ENCODE data around the gene TMEM100. TPM values are rescaled to one million over a fixed set of nuclear protein-coding genes. Genes with fewer than 3 reads are reported as not detected.

TMEM100 gene
- total and polyA plus RNA-seq, 2 of the 8 experiments (the other 6 are each of a cell fraction or from before 2014, with no cell fraction given), result 0.36 to 0.48 TPM

DNA sequence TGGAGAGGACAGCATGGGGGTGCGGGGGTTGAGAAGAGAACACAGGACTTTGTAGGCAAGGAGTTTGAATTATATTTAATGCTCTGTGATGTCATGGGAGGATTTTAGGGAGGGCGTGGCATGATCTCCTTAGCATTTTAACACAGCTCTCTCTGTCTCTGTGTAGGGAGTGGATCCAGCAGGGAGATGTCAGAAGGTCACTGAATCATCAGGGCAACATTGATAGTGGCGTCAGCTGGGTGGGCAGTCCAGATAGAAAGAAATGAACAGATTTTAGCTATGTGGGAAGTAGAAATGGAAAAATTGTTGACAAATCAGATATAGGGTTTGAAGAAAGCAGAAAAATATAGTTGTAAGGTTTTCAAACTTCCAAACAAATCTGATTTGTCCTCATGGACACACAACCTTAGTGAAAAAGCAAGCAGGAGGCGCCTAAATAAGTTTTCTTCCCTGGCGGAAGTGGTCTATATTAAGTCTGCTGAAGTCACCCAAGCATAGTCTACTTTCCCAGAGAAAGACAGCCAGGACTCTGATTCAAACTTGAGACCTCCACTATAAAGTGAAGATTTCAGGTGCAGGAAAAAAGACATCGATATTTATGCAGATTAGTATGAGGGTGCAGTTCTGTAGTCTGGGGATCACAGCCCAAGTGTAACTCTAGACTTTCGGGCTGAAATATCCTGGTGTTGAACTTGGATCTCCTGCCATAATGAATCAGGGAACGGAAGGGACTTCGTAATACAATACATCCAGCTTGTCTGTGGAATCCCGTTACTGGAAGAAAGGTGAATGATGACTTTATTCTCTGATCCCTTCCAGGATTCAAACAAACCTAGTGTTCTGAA lies 18.1 kb upstream of the TMEM100 start:
- H3K14ac ChIP-seq (ENCODE audit: insufficient read length), result no peak overlapping the region
- WGBS, 2 experiments (ENCODE audit: extremely low coverage in 1 of 2, insufficient coverage in 1 of 2, insufficient read length in 1 of 2, insufficient replicate concordance in 2 of 2, low coverage in 1 of 2, low lambda C conversion rate in 2 of 2, missing lambda C conversion rate in 1 of 2), result 91% methylated on average over 10 of the region's 10 CpGs; no CpG with 5 or more reads in 1 of the 2 experiments
- no peak overlapping the region for H3K56ac ChIP-seq (replicated peaks; ENCODE audit: insufficient read length, low read depth, low read length)
- H3K4me2 ChIP-seq (ENCODE audit: insufficient read depth in 1 of 2, low read depth in 2 of 2, low read length in 2 of 2), result no peak overlapping the region
- no peaks in the 10 kb centered on the region for H3K23me2 ChIP-seq (ENCODE audit: low read depth, low read length)
- FAIRE-seq, result no peak
- no peaks in the 10 kb centered on the region for H3K27me3 ChIP-seq (replicated peaks in 1 of 4; ENCODE audit: control insufficient read depth in 3 of 4, extremely low read depth in 1 of 4, insufficient read depth in 3 of 4, low read length in 3 of 4)
- no peak overlapping the region for H3K18ac ChIP-seq (ENCODE audit: extremely low read depth, low read length)
- ChIA-PET CTCF (ENCODE audit: partially characterized antibody) (interaction anchor here (1.8 to 2.4 kb wide), 5 partner anchors 8 to 30 kb away, joined by 4 to 10 read pairs (median 7); partner anchors contain the start of gene PCTP), POLR2A (ENCODE audit: partially characterized antibody) (no interaction called here)
- no peak overlapping the region for H2BK120ac ChIP-seq (replicated peaks; ENCODE audit: low read depth, low read length)
- no peak overlapping the region for H3K9ac ChIP-seq (replicated peaks in 1 of 4; ENCODE audit: extremely low read depth in 1 of 4, low read depth in 3 of 4, low read length in 3 of 4)
- no peak overlapping the region for H4K91ac ChIP-seq (replicated peaks; ENCODE audit: insufficient read length, low read length)
- H2AFZ ChIP-seq (ENCODE audit: low read length), result peak overlapping the region; percentile 66; the same call in 1 of the 2 replicates
- H2BK20ac ChIP-seq (ENCODE audit: low read length), result no peak overlapping the region
- no peak overlapping the region for H3K4me3 ChIP-seq (ENCODE audit: extremely low read depth in 1 of 4, insufficient read depth in 2 of 4, low read depth in 3 of 4, low read length in 4 of 4)
- no peaks in the 10 kb centered on the region for H3K79me1 ChIP-seq (ENCODE audit: low read depth, low read length)
- no peak overlapping the region for H3K4ac ChIP-seq (replicated peaks; ENCODE audit: insufficient read length, low read depth, low read length)
- H3K79me2 ChIP-seq (ENCODE audit: control insufficient read depth in 1 of 2, insufficient read depth in 2 of 2, low read length in 2 of 2), result no peaks in the 10 kb centered on the region
- no peaks in the 10 kb centered on the region for H4K20me1 ChIP-seq (replicated peaks in 1 of 2; ENCODE audit: control insufficient read depth in 1 of 2, insufficient read depth in 2 of 2, low read length in 2 of 2)
- H3K27ac ChIP-seq (ENCODE audit: low read depth, low read length), result no peak overlapping the region
- H3K9me3 ChIP-seq (ENCODE audit: insufficient read depth in 2 of 2, low read depth in 1 of 2, low read length in 1 of 2), result no peaks in the 10 kb centered on the region
- H2BK12ac ChIP-seq (ENCODE audit: low read depth, low read length), result no peak overlapping the region
- no peak overlapping the region for H2BK15ac ChIP-seq (ENCODE audit: low read length)
- no peak overlapping the region for H3K23ac ChIP-seq (ENCODE audit: insufficient read length)
- no peak for DNase-seq (ENCODE audit: low read depth in 1 of 2, low spot score in 2 of 2)
- no peaks in the 10 kb centered on the region for H3K4me1 ChIP-seq (replicated peaks in 1 of 4; ENCODE audit: control insufficient read depth in 3 of 4, insufficient read depth in 4 of 4, low read length in 3 of 4)
- no peak overlapping the region for H4K8ac ChIP-seq (ENCODE audit: extremely low read depth, insufficient read depth, low read length)
- H2AK5ac ChIP-seq (ENCODE audit: low read depth, low read length), result no peak overlapping the region
- no peak overlapping the region for H2BK5ac ChIP-seq (ENCODE audit: low read depth, low read length)
- H4K5ac ChIP-seq (ENCODE audit: insufficient read length, low read depth, low read length), result no peak overlapping the region
- no peaks in the 10 kb centered on the region for H3K36me3 ChIP-seq (ENCODE audit: control insufficient read depth in 2 of 4, insufficient read depth in 4 of 4, low read length in 3 of 4)
- TF ChIP-seq BRCA1 (IDR thresholded peaks at IDR 0.05; ENCODE audit: low read depth, low read length) (no peak), SRF (IDR thresholded peaks at IDR 0.05; ENCODE audit: low read depth, low read length) (no peak), EGR1 (IDR thresholded peaks at IDR 0.05; ENCODE audit: borderline replicate concordance, low read depth, low read length) (no peak), GTF2F1 (IDR thresholded peaks at IDR 0.05; ENCODE audit: borderline replicate concordance, low read depth, low read length) (no peak), EZH2 (IDR thresholded peaks at IDR 0.05; ENCODE audit: low read depth, low read length, severe bottlenecking) (no peak), CEBPB (IDR thresholded peaks at IDR 0.05; ENCODE audit: low read depth, low read length) (no peak), NRF1 (IDR thresholded peaks at IDR 0.05; ENCODE audit: low read depth, low read length) (no peak), RAD21 (IDR thresholded peaks at IDR 0.05 in 1 of 2, conservative IDR thresholded peaks at IDR 0.05 in 1 of 2; ENCODE audit: low read depth in 2 of 2, low read length in 2 of 2) (no peak), POU5F1 (IDR thresholded peaks at IDR 0.05; ENCODE audit: low read depth, low read length) (no peak), RNF2 (IDR thresholded peaks at IDR 0.05; ENCODE audit: borderline replicate concordance, low read depth, low read length, missing control alignments, poor library complexity, severe bottlenecking) (no peak), CBX8 (IDR thresholded peaks at IDR 0.05; ENCODE audit: borderline replicate concordance, low read depth, low read length) (no peak), KDM1A (IDR thresholded peaks at IDR 0.05; ENCODE audit: borderline replicate concordance, low read length) (no peak)

Measured in H1 (cell line).